Measurements from ENCODE around the gene CFAP221.

GRCh38 chr2:119694470-119694844 is 150.2 kb downstream of the CFAP221 start:
- no peak for TF ChIP-seq CTCF (IDR thresholded peaks at IDR 0.05; ENCODE audit: extremely low read depth in 1 of 2, insufficient read depth in 1 of 2, low read depth in 1 of 2, low read length in 2 of 2)
- TF ChIP-seq EZH2 (IDR thresholded peaks at IDR 0.05; ENCODE audit: borderline replicate concordance, low read depth, low read length, severe bottlenecking) = no peak
- TF ChIP-seq GATA2 (IDR thresholded peaks at IDR 0.05; ENCODE audit: insufficient read depth, insufficient read length, low read depth, low read length) = no peak
- no peak for TF ChIP-seq POLR2AphosphoS5 (IDR thresholded peaks at IDR 0.05; ENCODE audit: insufficient read depth, low read depth, low read length)

All from endothelial cell of umbilical vein (primary cell).